Renal cortical epithelial cell (primary cell): ENCODE data around the gene LRRC1. TPM values are rescaled to one million over a fixed set of nuclear protein-coding genes. Genes with fewer than 3 reads are reported as not detected.

ENCODE experiments used
- DNase-seq: peaks from one replicate; pipeline ENCODE4 v3.0.0-alpha.2; 2011; ENCODE audit warnings: low read depth
- total RNA-seq: library from RNA; depleted of rRNA; stranded (reverse); fragments of >200 nt; gene quantifications from 2 replicates; pipeline ENCODE4 v1.2.3, GENCODE V29; 2014

The LRRC1 gene
- total RNA-seq, 1 donor from 2014 or later: 15.1 TPM

DNA sequence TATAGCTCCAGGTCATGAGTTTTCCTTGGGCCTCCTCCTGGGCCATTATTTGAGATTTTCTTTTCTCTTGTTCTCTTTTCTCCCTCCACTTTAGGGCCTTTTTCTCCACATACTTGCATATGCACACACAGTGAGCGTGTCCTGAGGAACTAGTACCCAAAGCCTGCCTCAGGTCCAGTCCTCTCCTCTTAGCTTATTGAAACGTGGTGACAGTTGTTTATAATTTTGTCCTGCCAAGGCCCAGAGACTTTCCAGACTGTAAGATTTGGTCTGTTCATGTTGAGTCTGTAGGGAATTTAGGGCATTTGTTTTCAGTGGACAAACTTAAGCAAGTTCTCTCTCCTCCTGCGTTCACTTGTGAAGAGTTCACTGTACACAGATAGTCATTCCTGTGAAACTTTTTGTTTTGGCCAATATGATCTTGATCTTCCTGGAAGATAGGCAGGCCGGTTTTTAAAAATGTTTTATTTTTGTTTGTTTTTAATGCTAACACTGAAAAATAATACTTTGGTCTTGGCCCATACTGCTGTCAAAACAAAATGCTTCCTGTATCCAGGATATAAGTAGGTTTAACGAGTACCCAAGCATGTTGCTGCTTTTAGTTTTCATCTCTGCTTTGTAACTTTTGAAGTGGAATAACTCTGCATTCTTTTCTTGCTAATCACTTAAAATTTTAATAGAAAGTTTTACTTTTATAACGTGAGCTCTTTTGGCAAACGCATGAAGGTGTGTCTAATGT is 20.7 kb downstream of the LRRC1 start:
- DNase-seq: no peak

- no peak for DNase-seq
These were observed 24.2 kb downstream of the LRRC1 start for GRCh38 chr6:53818858-53819609.

DNA sequence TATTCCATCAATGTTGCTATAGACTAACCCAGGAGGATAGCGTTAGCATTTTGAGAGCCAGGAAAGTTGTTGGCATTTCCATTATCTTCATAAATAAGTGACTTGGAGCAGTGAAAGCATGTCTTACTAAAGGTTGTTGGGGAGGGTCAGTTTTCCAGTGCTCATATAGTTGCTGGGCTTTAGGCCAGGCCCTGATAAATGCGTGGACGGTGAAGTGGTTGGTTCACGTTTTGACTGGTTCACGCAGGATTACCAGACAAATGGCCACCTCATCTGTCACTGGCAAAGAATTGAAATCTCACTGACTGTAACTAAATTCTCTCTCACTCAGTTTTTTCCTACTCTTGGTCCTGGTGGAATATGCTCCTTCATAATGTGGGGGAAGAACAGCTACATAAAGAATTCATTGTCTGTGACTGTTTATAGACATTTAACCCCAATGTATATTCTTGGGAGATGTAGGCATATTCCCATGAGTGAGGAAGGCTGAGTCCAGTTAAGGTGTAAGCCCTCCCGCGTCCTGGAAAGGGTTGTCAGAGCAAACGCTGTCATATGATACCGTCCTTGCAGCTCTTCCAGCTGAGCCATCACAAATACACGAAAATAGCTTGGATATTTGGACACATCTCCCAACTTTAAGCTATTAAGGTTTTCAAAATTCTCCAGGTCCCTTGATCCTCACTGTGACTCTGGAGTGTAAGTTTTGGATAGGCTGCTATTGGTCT is 27.8 kb downstream of the LRRC1 start:
- no peak for DNase-seq

DNA sequence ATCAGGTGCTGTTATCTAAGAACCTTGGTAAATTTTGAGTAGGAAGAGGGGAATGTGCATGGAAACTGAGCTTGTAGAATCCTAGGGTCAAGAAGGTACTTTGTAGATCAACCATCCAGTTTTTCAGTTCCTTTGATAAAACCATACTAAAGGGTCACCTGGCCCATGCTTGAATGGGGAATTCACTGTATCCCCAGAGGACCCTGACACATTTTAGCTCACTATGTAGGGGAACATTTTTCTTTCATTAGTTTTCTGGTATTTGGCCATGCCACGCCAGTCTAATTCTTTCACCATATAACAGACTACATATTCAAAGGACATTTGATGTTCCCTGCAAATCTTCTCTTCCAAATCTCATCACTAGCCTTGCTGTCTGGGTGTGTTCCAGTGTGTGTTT is 29.9 kb downstream of the LRRC1 start:
- no peak for DNase-seq

DNA sequence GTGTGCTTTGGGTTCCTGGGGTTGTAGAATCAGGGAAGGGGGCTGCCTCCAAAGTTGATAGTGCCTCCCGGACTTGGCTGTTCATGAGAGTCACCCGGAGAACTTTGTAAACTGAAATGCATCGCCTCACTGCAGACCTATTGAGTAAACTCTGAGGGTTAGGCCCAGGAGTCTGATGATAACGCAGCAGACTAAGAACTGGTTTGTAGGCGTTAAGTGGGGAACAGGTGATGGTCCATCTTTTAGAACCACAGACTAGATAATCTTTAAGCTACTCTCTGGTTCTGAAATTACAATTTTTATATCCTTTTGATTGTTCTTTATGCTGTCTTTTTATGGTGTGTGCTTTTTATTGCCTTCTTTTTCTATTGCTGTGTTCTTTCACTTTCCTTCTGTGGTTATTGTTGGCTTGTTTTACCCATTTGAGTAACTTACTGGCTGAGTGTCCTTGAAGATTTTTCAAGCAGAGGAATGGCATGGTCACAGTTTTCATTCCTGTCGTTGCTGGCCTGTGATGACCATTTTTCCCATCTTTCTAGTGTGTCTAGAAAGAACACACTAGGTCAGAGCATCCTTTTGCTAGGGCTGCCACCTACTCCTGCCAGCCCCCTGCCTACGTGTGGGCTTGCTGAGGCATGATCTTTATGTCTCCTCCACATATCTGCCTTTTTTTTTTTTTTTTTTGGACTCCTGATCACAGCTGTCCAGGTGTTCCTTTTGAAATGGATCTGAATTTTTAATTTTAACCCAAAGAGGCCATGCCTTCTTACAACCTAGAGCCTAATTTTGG is 30.9 kb downstream of the LRRC1 start:
- DNase-seq: no peak

DNA sequence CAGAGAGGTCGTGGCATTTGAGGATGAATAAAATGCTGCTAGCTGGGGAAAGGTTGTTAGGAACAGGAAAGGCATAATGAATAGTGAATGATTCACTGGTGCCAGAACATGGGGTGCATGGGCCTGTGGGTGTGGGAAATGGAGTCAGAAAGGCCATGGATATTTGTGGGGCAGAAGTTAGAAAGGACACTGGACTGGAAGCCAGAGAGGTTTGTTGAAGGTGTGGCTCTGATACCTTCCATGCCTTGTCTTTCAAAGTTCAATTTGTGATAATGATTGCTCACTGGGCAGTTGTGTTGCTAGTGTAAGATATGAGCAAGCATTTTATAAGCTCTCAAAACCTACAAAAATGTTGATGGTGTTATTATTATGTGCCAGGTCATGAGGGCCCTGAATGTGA is 32.7 kb downstream of the LRRC1 start:
- DNase-seq: no peak

GRCh38 chr6:53828215-53828614 is 33.4 kb downstream of the LRRC1 start:
- DNase-seq: no peak

- no peak for DNase-seq
These were observed 34.3 kb downstream of the LRRC1 start for GRCh38 chr6:53828966-53829697.

DNA sequence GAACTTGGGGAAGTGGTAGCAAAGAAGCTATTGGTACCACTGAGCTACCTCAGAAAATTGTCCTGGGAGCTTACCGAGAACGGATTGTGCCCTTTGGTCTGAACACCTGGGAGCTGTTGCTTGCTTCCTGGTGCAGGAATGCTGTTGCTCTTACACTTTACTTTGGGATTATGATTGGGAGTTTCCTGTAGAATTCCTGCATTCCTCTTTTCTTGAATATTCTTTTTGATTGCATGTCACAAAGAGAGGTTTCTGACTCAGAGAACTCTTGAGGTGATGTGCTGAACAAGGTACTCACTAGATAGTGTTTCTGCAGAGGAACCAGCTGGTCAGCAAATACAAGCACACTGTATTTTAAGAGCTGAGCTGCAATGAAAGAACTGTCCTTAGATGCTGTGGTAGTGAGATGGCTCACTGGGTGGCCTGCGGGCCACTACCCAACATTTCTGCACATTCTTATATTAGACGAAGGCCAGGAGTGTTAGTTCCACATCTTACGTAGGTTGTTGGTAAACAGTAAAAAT is 35.0 kb downstream of the LRRC1 start:
- no peak for DNase-seq

GRCh38 chr6:53830366-53830765 is 35.6 kb downstream of the LRRC1 start:
- DNase-seq: no peak

GRCh38 chr6:53831081-53831869 is 36.5 kb downstream of the LRRC1 start:
- no peak for DNase-seq

DNA sequence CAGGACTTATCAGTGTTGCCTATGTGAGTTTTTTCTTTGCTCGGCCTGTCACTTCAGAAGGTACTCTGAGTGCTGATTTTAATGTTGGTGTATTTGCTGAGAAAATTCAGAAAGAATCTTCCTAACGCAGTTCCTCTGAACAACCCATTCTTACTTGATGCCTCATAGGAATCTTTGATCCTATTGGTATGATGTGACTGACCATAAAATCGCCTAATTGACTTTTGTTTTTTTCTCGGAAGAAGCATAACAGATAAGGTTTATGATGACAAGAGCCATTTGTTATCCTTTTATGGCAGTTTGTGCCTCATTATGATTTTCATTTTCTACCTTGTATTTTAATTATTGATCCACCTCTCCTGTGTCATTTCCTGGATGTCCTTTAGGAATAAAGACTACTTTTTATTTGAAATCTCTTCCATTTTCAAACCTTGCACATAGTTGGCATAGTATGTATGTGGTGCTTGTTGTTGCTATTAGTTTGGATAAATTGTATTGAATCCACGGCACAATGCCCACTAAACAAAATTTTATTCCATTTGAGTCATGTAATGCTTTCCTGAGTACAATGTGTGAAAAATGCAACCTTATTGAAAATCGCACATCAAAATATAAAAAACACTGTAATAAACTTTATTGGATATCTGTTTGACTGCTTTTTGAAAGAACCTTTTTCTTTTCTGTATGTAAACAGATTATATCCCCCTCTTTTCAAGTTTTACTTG is 37.3 kb downstream of the LRRC1 start:
- no peak for DNase-seq

DNA sequence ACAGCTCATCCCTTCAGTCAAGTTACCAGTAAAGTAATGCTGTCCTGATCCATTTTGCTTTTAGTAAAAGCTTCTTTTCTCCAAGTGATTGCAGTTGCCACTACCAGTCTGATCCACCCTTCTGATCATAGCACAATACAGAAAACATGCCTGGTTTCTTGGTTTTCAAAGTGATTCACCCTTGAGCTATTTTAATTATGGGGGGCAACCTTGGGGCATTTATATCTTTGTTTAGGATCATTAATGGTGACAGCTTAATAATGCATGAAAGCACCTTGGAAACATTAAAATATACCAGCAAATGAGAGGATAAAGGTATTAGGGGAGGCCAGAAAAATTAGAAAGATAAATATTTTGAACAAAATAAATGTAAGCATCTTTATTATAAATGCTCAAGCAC is 38.4 kb downstream of the LRRC1 start:
- DNase-seq: peak; percentile 76

- DNase-seq: no peak
These were observed 39.3 kb downstream of the LRRC1 start for GRCh38 chr6:53834132-53834531.

DNA sequence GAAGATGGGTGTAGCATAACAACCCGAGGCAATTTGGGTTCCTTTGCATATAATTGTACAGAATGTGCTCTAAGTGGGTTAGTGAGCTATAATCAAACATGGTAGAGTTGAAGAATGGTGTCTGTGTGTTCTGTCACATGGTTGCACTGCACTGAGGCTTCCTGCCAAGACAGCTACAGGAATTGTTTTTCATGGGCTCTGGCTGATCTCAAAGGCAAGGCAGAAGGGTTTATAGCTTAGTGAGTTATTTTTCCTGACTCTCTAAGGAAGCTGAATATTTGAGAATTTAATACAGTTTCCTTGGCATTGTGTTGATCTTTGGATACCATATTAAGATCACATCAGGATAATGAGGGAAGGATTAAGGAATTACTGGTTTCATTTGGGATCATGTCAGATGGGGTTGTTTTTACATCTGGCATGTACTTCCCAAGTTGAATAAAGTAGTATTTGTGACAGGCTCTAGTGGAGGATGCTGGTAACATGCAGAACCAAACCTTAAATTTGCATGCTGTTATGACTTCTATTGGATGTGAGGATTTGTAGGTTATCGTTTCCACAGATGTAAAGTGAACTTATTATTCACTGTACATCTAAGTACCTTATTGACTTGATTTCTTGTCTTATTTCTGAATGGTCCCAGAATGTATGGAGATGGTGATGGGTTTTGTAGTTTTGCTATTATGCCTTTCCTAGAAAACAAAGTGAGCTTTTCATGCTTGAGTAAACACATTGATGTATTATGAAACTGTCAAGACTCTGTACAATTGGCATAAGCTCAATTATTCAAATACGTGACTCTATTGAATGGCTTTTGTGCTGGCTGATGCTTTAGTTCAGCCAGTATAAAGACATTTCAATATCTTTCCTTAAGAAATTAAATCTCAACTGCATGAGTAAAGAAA is 43.3 kb downstream of the LRRC1 start:
- peak; percentile 68 for DNase-seq

GRCh38 chr6:53840027-53840426 is 45.2 kb downstream of the LRRC1 start:
- DNase-seq: no peak

- no peak for DNase-seq
These were observed 50.7 kb downstream of the LRRC1 start for GRCh38 chr6:53845280-53846195.
